ENCODE results near the gene LRRK1. TPM values are rescaled to one million over a fixed set of nuclear protein-coding genes. Genes with fewer than 3 reads are reported as not detected.

LRRK1 gene
- polyA plus RNA-seq, 1 experiment = 16.9 TPM

GRCh38 chr15:100931143-100931890, 12.2 kb downstream of the LRRK1 start:
- Histone ChIP-seq H3K4me3 (ENCODE audit: low read depth, low read length) (no peak overlapping the region), H3K36me3 (ENCODE audit: control insufficient read depth, insufficient read depth, low read length) (no peaks in the 10 kb centered on the region; the same call in 1 of the 2 replicates), H3K27me3 (ENCODE audit: control insufficient read depth, insufficient read depth, low read length) (no peaks in the 10 kb centered on the region)
- no peak for TF ChIP-seq CTCF (IDR thresholded peaks at IDR 0.05; ENCODE audit: insufficient read depth, low read depth, low read length)
- CTCF ChIA-PET = interaction anchor here (1.7 to 5.8 kb wide), 2 partner anchors 13 to 77 kb away, joined by 4 to 47 read pairs; partner anchors contain the start of gene LRRK1
- no peak for DNase-seq (ENCODE audit: low read depth)
- POLR2A ChIA-PET = no interaction called here

GRCh38 chr15:100932676-100933348, 13.7 kb downstream of the LRRK1 start:
- DNase-seq (ENCODE audit: low read depth) = no peak
- CTCF ChIA-PET = interaction anchor here (0.7 to 1.9 kb wide), 2 partner anchors 11 to 74 kb away, joined by 3 to 6 read pairs; no protein-coding TSS in a partner anchor
- Histone ChIP-seq H3K36me3 (ENCODE audit: control insufficient read depth, insufficient read depth, low read length) (no peaks in the 10 kb centered on the region; the same call in 1 of the 2 replicates), H3K27me3 (ENCODE audit: control insufficient read depth, insufficient read depth, low read length) (no peaks in the 10 kb centered on the region), H3K4me3 (ENCODE audit: low read depth, low read length) (no peak overlapping the region)
- TF ChIP-seq CTCF (IDR thresholded peaks at IDR 0.05; ENCODE audit: insufficient read depth, low read depth, low read length) = no peak
- POLR2A ChIA-PET = no interaction called here

GRCh38 chr15:100934166-100934565, 15.0 kb downstream of the LRRK1 start:
- ChIA-PET CTCF (interaction anchor here (0.7 to 1.9 kb wide), 3 partner anchors 10 to 16 kb away, joined by 3 to 6 read pairs (median 5); no protein-coding TSS in a partner anchor), POLR2A (no interaction called here)
- Histone ChIP-seq H3K4me3 (ENCODE audit: low read depth, low read length) (no peak overlapping the region), H3K36me3 (ENCODE audit: control insufficient read depth, insufficient read depth, low read length) (no peaks in the 10 kb centered on the region; the same call in none of the 2 replicates), H3K27me3 (ENCODE audit: control insufficient read depth, insufficient read depth, low read length) (no peaks in the 10 kb centered on the region)
- no peak for TF ChIP-seq CTCF (IDR thresholded peaks at IDR 0.05; ENCODE audit: insufficient read depth, low read depth, low read length)
- DNase-seq (ENCODE audit: low read depth) = no peak

- no peak for DNase-seq (ENCODE audit: low read depth)
- POLR2A ChIA-PET = no interaction called here
These were observed 15.6 kb downstream of the LRRK1 start for GRCh38 chr15:100934726-100935125.

More at GRCh38 chr15:100934726-100935125, 15.6 kb downstream of the LRRK1 start:
- H3K27me3 ChIP-seq (ENCODE audit: control insufficient read depth, insufficient read depth, low read length) = no peaks in the 10 kb centered on the region
- CTCF ChIA-PET = interaction anchor here (1.2 kb wide), 1 partner anchor 17 kb away, joined by 5 read pairs; no protein-coding TSS in a partner anchor
- no peak overlapping the region for H3K4me3 ChIP-seq (ENCODE audit: low read depth, low read length)
- H3K36me3 ChIP-seq (ENCODE audit: control insufficient read depth, insufficient read depth, low read length) = no peaks in the 10 kb centered on the region; the same call in none of the 2 replicates
- no peak for TF ChIP-seq CTCF (IDR thresholded peaks at IDR 0.05; ENCODE audit: insufficient read depth, low read depth, low read length)

Data from BJ (cell line).